GM12891 (cell line): ENCODE data around the gene RAMP3.

Source experiments
- DNase-seq: peaks from one replicate; pipeline ENCODE4 v3.0.0; 2011; ENCODE audit warnings: low spot score; ENCODE audit not compliant: insufficient read length
- FAIRE-seq: peaks from 2 replicates; lab custom pipeline; 2011; peaks lifted over from hg19 to GRCh38; lab: Jason Lieb, UNC
- PAX5 ChIP-seq: IDR thresholded peaks from 2 replicates; pipeline ENCODE4 v1.6.1; 2011; ENCODE audit warnings: low read length, moderate library complexity, mild to moderate bottlenecking; ENCODE audit not compliant: insufficient read depth, severe bottlenecking
- POLR2A ChIP-seq: IDR thresholded peaks from 2 replicates; pipeline ENCODE4 v1.6.1; 2011; ENCODE audit warnings: low read depth, low read length, control low read depth
- POLR2AphosphoS5 ChIP-seq: IDR thresholded peaks from 2 replicates; pipeline ENCODE4 v1.6.1; 2011; ENCODE audit warnings: low read depth, low read length, control low read depth
- POU2F2 ChIP-seq: IDR thresholded peaks from 2 replicates; pipeline ENCODE4 v1.6.1; 2011; ENCODE audit warnings: low read depth, mild to moderate bottlenecking, control low read depth, low read length, moderate library complexity
- SPI1 ChIP-seq: IDR thresholded peaks from 2 replicates; pipeline ENCODE4 v1.6.1; 2011; ENCODE audit warnings: low read depth, low read length, control low read depth
- TAF1 ChIP-seq: IDR thresholded peaks from 2 replicates; pipeline ENCODE4 v1.6.1; 2011; ENCODE audit warnings: low read depth, low read length, control low read depth

Gene RAMP3

DNA sequence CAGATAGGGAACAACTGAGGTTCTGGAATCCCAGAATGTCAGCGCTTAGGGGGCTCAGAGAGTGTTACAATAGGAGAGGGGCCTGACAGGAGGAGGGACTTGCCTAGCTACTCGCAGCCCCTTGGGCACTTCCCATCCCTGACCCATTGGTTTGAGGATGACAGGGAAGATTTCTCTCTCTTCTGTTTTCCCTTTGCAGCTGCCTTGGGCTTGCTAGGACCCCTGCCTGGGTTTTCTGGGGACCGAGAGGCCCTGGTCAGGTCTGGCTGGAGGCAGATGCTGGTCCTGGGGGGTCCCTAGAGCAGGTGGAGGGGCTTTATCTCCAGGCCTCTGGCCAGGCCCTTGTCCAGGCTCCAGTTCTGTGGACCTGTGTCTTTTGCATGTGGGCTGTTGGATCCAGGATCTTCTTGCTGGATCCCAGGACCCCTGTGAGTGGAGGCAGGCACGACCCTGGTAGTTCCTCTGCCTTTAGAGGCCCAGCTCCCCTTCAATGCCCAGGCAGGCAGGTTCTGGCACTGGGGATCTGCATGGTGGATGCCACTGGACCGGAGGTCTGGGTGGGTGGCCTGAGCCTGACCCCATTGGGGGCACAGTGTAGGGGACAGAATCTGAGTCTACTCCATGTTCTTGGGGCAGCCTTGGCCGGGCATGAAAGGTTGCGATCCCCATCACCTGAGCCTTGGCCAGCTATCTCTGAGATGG, 26.9 kb downstream of the RAMP3 start:
- DNase-seq (no peak), FAIRE-seq (no peak)
- no peak for TF ChIP-seq POLR2A
- no peak for TF ChIP-seq SPI1
- TF ChIP-seq POU2F2, result no peak
- TF ChIP-seq TAF1, result no peak
- no peak for TF ChIP-seq POLR2AphosphoS5
- TF ChIP-seq PAX5, result no peak

- FAIRE-seq (no peak), DNase-seq (no peak)
- TF ChIP-seq PAX5, result no peak
- TF ChIP-seq POU2F2, result no peak
- TF ChIP-seq TAF1, result no peak
- TF ChIP-seq SPI1, result no peak
- no peak for TF ChIP-seq POLR2A
- TF ChIP-seq POLR2AphosphoS5, result no peak
Observed at GRCh38 chr7:45185028-45185863, 27.7 kb downstream of the RAMP3 start.

GRCh38 chr7:45185864-45186250, 28.3 kb downstream of the RAMP3 start:
- FAIRE-seq (no peak), DNase-seq (no peak)
- TF ChIP-seq POU2F2 (no peak), PAX5 (no peak), POLR2AphosphoS5 (no peak), TAF1 (no peak), SPI1 (no peak), POLR2A (no peak)

GRCh38 chr7:45186261-45186813, 28.7 kb downstream of the RAMP3 start:
- no peak for FAIRE-seq
- TF ChIP-seq SPI1 (no peak), PAX5 (no peak), POLR2AphosphoS5 (no peak), POLR2A (no peak), POU2F2 (no peak), TAF1 (no peak)
- DNase-seq, result no peak

GRCh38 chr7:45187089-45187945, 29.7 kb downstream of the RAMP3 start:
- DNase-seq (no peak), FAIRE-seq (no peak)
- no peak for TF ChIP-seq POLR2AphosphoS5
- no peak for TF ChIP-seq TAF1
- no peak for TF ChIP-seq PAX5
- TF ChIP-seq POLR2A, result no peak
- TF ChIP-seq POU2F2, result no peak
- TF ChIP-seq SPI1, result no peak

DNA sequence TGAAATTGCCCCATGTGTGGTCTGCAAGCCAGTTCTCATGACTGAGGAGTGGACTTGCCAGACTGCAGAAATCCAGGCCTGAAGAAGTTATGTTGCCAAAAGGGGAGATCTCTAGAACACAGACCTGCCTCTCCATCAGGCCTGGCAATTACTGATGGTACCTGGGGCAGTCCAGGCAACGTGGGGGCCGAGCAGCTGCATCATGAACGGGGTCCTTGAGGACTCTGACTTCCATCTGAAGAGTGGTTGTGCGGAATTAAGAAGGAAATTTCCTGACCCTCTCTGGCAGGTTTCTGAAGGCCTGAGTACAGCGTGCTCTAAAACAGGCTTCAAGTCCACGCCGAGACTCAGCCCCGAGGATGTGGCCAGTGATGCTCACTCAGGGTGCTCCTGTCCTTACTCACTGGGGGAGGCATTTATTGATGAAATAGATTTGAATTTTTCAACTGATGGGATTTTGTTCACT, 30.4 kb downstream of the RAMP3 start:
- FAIRE-seq, result no peak
- no peak for TF ChIP-seq POLR2A
- TF ChIP-seq TAF1, result no peak
- no peak for TF ChIP-seq SPI1
- no peak for TF ChIP-seq POU2F2
- no peak for TF ChIP-seq POLR2AphosphoS5
- no peak for TF ChIP-seq PAX5

GRCh38 chr7:45188736-45189135, 31.1 kb downstream of the RAMP3 start:
- DNase-seq (no peak), FAIRE-seq (no peak)
- TF ChIP-seq TAF1, result no peak

More for the DNA sequence above, 30.4 kb downstream of the RAMP3 start:
- DNase-seq, result no peak

DNA sequence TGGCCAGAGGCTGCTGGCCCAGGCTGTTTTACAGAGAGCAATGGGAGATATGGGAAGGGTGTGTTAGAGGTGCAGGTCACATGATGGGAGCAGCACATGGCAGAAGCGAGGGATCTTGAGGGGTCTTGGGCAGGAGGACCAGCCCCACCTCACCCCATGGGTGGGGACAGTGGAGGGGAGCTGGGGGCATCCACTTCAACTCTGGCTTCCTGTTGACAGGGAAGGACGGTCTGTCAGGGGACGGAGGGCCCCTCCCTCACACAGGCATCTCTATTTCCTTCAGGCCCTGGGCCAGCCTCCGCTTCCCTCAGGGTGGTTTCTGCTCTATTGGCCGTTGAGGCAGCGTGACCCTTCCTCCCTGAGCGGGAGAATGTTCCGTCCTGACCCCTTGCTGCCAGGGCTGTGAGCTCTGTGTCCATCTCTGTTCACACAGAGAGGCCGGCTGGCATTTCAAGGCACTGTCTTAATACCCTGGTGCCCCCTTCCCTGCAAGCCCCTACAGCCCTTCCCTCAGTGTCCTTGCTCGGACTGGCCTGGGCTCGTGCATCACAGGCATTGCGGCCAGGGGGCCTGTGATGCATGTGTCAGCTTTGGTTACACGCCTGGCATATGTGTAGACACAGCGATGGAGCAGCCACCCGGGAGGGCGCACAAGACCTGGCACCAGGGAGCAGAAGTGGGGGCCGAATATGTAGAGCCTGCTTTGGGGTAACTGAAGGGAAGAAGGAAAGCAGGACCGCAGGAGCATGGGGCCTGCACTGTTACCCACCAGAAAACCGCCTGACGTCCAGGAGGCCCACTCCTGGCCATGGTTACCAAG, 31.8 kb downstream of the RAMP3 start:
- TF ChIP-seq POU2F2, result no peak
- TF ChIP-seq POLR2A, result no peak
- no peak for TF ChIP-seq TAF1
- DNase-seq (no peak), FAIRE-seq (no peak)
